Fibroblast of lung (primary cell): ENCODE results near the gene SCAF4. TPM values are rescaled to one million over a fixed set of nuclear protein-coding genes. Genes with fewer than 3 reads are reported as not detected.

Source experiments
- DNase-seq, 2 donors: peaks; one replicate each; pipeline versions ENCODE4 v3.0.0 to v3.0.0-alpha.2; 2010; ENCODE audit warnings: low read depth in 2 of 2
- H2AFZ ChIP-seq: 2 replicates; pipeline ENCODE4 v1.5.1; 2012; ENCODE audit warnings: low read length, control low read depth, inconsistent platforms
- H3K27ac ChIP-seq: 2 replicates; pipeline ENCODE4 v1.5.1; 2011; ENCODE audit warnings: low read length, control low read depth; ENCODE audit not compliant: insufficient read depth
- H3K27me3 ChIP-seq: 2 replicates; pipeline ENCODE4 v1.5.1; 2011; ENCODE audit warnings: mild to moderate bottlenecking, low read length; ENCODE audit not compliant: control insufficient read depth, insufficient read depth
- H3K36me3 ChIP-seq: 2 replicates; pipeline ENCODE4 v1.5.1; 2011; ENCODE audit warnings: low read length; ENCODE audit not compliant: control insufficient read depth, insufficient read depth
- H3K4me1 ChIP-seq: 2 replicates; pipeline ENCODE4 v1.5.1; 2011; ENCODE audit warnings: low read length; ENCODE audit not compliant: control insufficient read depth, insufficient read depth; ENCODE audit errors: extremely low read depth
- H3K4me2 ChIP-seq: 2 replicates; pipeline ENCODE4 v1.5.1; 2011; ENCODE audit warnings: low read length, control low read depth; ENCODE audit not compliant: insufficient read depth; ENCODE audit errors: extremely low read depth
- H3K4me3 ChIP-seq, 4 experiments: fragments of 200-600 bp in 1 of 4; sonication (generic) in 1 of 4; replicated peaks in 1 of 4; 2 replicates each; pipeline ENCODE4 v1.5.1; 2011 to 2016; ENCODE audit warnings: low read length in 4 of 4, low read depth in 3 of 4, mild to moderate bottlenecking in 3 of 4, control low read depth in 2 of 4, inconsistent platforms in 1 of 4, mixed read lengths in 1 of 4; ENCODE audit not compliant: insufficient read depth in 1 of 4; ENCODE audit errors: control extremely low read depth in 1 of 4
- H3K79me2 ChIP-seq: 2 replicates; pipeline ENCODE4 v1.5.1; 2012; ENCODE audit warnings: mild to moderate bottlenecking, low read length, inconsistent platforms; ENCODE audit not compliant: control insufficient read depth, insufficient read depth
- H3K9ac ChIP-seq: 2 replicates; pipeline ENCODE4 v1.5.1; 2011; ENCODE audit warnings: mild to moderate bottlenecking, low read length, control low read depth; ENCODE audit not compliant: insufficient read depth
- H3K9me3 ChIP-seq: 2 replicates; pipeline ENCODE4 v1.5.1; 2012; ENCODE audit warnings: low read depth, low read length; ENCODE audit not compliant: control insufficient read depth, insufficient read depth
- H4K20me1 ChIP-seq: 2 replicates; pipeline ENCODE4 v1.5.1; 2011; ENCODE audit warnings: low read length; ENCODE audit not compliant: control insufficient read depth, insufficient read depth; ENCODE audit errors: extremely low read depth
- CTCF ChIP-seq, 2 donors: IDR thresholded peaks in 1 of 2; conservative IDR thresholded peaks in 1 of 2; 1 replicate in 1 of 2; 2 replicates in 1 of 2; pipeline ENCODE4 v1.5.1; 2011 to 2012; ENCODE audit warnings: low read length in 2 of 2, control low read depth in 1 of 2, inconsistent platforms in 1 of 2, low read depth in 1 of 2, mild to moderate bottlenecking in 1 of 2
- EZH2 ChIP-seq: IDR thresholded peaks from 2 replicates; pipeline ENCODE4 v1.5.1; 2012; ENCODE audit warnings: low read length, control low read depth, mild to moderate bottlenecking; ENCODE audit errors: missing control alignments
- polyA plus RNA-seq, 2 donors: library from polyadenylated mRNA; depleted of rRNA in 1 of 2; stranded (reverse) in 1 of 2; unstranded in 1 of 2; fragments of >200 nt; gene quantifications; 2 replicates each; pipeline ENCODE4 v1.2.1, GENCODE V29; 2011 to 2012; ENCODE audit warnings: missing spikeins in 1 of 2
- total RNA-seq: library from RNA; depleted of rRNA; stranded (reverse); fragments of >200 nt; gene quantifications from 2 replicates; pipeline ENCODE4 v1.2.1, GENCODE V29; 2014

The SCAF4 gene
- total and polyA plus RNA-seq, 2 donors (not counting 1 experiment from before 2014, with no cell fraction given), result 5.6 to 7.5 TPM

- H3K4me2 ChIP-seq, result peak overlapping the region; percentile 52
Observed at GRCh38 chr21:31733551-31734149, 1.7 kb upstream of the SCAF4 start.

GRCh38 chr21:31732597-31733550 lies 956 bp upstream of the SCAF4 start:
- Histone ChIP-seq H4K20me1 (peaks cover 4% of the 10 kb centered on the region), H3K4me2 (peak overlapping the region; percentile 87), H3K9ac (no peak overlapping the region), H3K27ac (peak overlapping the region; percentile 51), H3K27me3 (no peaks in the 10 kb centered on the region), H2AFZ (peak overlapping the region; percentile 77), H3K36me3 (no peaks in the 10 kb centered on the region), H3K9me3 (no peaks in the 10 kb centered on the region), H3K79me2 (peaks cover 39% of the 10 kb centered on the region), H3K4me1 (peaks cover 19% of the 10 kb centered on the region), H3K4me3 (peak overlapping the region; percentile 17 to 71 (median 50))
- peak in 1 of 2 donors; percentile 26 for DNase-seq
- no peak for TF ChIP-seq EZH2
- TF ChIP-seq CTCF (conservative IDR thresholded peaks at IDR 0.05 in 1 of 2, IDR thresholded peaks at IDR 0.05 in 1 of 2; ENCODE audit: low read depth in 1 of 2, low read length in 2 of 2), result no peak

More at GRCh38 chr21:31733551-31734149, 1.7 kb upstream of the SCAF4 start:
- H3K27ac ChIP-seq, result no peak overlapping the region
- peak overlapping the region; percentile 49 for H2AFZ ChIP-seq
- H3K4me3 ChIP-seq, result no peak overlapping the region
- peaks cover 4% of the 10 kb centered on the region for H4K20me1 ChIP-seq
- no peaks in the 10 kb centered on the region for H3K9me3 ChIP-seq
- H3K4me1 ChIP-seq, result peaks cover 21% of the 10 kb centered on the region
- TF ChIP-seq EZH2 (no peak), CTCF (conservative IDR thresholded peaks at IDR 0.05 in 1 of 2, IDR thresholded peaks at IDR 0.05 in 1 of 2; ENCODE audit: low read depth in 1 of 2, low read length in 2 of 2) (no peak)
- H3K36me3 ChIP-seq, result no peaks in the 10 kb centered on the region
- no peak overlapping the region for H3K9ac ChIP-seq
- DNase-seq, result no peak
- H3K79me2 ChIP-seq, result peaks cover 31% of the 10 kb centered on the region
- H3K27me3 ChIP-seq, result no peaks in the 10 kb centered on the region
